Measurements from ENCODE around the gene AMPH. TPM values are rescaled to one million over a fixed set of nuclear protein-coding genes. Genes with fewer than 3 reads are reported as not detected.
"Not testable (repeated sequence)": the region's sequence is repeated elsewhere in the genome, so short reads cannot be mapped to it uniquely, and the experiment has no call there.

AMPH gene
- polyA plus RNA-seq, 4 donors, result 14.5 to 16.7 (median 15.9) TPM

DNA sequence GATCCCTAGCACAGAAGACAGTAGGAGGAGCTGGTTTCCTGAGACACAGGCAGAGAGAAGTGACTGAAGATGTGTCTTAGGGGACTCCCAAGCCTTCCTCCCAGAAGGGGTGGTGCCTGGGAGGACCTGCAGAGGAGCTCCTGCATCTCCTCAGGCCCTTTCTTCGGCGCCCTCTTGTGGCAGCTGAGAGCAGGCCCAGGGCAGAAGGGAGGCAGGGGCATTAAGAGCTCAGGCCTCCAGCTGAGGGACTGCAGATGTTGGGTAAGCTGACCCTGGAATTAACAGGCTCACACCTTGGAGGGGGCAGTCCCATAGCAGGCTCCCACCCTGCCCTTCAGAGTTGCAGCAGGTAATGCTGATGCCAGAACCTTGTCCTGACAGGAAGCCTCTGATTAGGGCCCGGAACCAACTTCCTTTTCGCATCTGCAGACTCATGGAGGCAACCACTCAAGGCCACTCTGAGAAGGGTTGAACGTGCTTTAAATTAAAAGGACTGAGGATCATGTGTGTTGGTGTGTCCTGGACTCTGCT lies 272.0 kb downstream of the AMPH start:
- not testable (repeated sequence) for DNase-seq (ENCODE audit: low read depth in 4 of 4, low spot score in 3 of 4)

DNA sequence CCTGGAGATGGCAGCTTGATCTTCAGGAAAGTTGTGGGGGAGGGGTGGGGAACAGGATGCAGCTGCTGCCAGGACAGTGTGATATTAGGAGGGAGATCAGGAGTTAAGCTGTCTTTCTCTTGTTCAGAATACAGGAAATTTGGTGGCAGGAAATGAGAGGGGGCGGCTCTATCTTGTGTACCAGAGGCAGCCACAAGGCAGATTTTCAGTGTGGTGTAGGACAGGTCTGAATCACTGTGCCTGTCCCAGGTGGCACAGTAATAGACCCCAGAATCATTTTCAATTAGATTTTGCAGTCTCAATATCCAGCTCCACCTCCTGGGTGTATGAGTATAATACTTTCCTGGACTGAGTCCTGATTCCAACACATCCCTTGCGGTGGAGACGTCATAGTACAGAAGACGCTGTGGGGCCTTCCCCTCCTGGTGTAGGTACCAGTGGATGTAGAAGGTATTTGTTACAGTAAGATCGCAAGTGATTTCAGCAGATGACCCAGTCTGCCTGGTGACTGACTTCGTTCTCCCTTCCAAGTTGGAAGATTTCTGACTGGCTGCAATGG lies 272.8 kb downstream of the AMPH start:
- DNase-seq (ENCODE audit: low read depth in 4 of 4, low spot score in 3 of 4), result not testable (repeated sequence)

GRCh38 chr7:38354271-38354851 lies 276.8 kb downstream of the AMPH start:
- not testable (repeated sequence) for DNase-seq (ENCODE audit: low read depth in 4 of 4, low spot score in 3 of 4)

GRCh38 chr7:38353431-38353881 lies 277.7 kb downstream of the AMPH start:
- not testable (repeated sequence) for DNase-seq (ENCODE audit: low read depth in 4 of 4, low spot score in 3 of 4)

DNA sequence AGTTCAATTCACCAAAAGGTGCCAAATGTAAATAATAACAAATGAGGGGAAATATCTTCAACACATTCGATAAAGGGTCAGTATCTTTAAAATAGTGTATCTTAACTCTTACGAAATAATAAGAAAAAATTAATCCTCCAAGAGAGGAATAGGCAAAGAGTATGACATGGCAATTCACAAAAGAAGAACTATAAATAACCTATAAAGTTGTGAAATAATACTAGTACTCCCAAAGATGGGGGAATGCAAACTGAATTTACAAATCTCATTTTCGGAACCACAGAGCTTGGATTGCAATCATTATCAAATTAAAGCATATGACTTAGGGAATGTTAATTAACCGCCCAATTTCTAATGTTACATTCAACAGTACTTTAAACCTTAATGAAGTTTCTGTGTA lies 279.6 kb downstream of the AMPH start:
- DNase-seq (ENCODE audit: low read depth in 4 of 4, low spot score in 3 of 4), result no peak

DNA sequence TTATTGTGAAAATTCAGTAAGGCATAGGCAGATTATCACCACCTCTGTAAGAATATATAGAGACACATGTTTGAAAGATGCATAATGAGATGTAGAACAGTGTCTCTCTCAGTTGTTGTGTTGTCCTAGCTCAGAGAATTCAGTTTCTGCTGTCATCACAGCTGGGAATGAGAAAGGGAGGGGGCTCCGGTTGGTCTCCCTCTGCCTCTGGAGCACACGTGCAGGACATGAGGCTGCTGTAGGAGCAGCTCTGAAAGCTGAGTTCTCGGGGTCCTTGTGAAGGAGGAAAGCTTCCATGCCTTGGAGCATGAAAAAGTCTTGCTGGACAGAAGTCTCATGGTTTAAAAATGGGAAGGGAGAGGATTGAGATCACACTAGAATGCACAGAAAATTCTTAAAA lies 280.4 kb downstream of the AMPH start:
- not testable (repeated sequence) for DNase-seq (ENCODE audit: low read depth in 4 of 4, low spot score in 3 of 4)

DNA sequence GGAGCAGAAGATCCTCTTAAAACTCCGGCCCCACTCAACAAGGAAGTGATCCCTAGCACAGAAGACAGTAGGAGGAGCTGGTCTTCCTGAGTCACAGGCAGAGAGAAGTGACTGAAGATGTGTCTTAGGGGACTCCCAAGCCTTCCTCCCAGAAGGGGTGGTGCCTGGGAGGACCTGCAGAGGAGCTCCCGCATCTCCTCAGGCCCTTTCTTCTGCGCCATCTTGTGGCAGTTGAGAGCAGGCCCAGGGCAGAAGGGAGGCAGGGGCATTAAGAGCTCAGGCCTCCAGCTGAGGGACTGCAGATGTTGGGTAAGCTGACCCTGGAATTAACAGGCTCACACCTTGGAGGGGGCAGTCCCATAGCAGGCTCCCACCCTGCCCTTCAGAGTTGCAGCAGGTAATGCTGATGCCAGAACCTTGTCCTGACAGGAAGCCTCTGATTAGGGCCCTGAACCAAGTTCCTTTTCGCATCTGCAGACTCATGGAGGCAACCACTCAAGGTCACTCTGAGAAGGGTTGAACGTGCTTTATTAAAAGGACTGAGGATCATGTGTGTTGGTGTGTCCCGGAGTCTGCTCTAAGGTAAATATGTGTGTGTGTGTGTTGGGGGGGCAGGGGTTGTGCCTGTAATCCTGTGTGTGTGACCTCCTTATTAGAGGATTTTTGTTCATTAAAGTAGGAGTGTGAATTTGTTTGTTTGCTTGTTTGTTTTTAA lies 281.1 kb downstream of the AMPH start:
- DNase-seq (ENCODE audit: low read depth in 4 of 4, low spot score in 3 of 4), result not testable (repeated sequence)

GRCh38 chr7:38349126-38349795 lies 281.9 kb downstream of the AMPH start:
- not testable (repeated sequence) for DNase-seq (ENCODE audit: low read depth in 4 of 4, low spot score in 3 of 4)

DNA sequence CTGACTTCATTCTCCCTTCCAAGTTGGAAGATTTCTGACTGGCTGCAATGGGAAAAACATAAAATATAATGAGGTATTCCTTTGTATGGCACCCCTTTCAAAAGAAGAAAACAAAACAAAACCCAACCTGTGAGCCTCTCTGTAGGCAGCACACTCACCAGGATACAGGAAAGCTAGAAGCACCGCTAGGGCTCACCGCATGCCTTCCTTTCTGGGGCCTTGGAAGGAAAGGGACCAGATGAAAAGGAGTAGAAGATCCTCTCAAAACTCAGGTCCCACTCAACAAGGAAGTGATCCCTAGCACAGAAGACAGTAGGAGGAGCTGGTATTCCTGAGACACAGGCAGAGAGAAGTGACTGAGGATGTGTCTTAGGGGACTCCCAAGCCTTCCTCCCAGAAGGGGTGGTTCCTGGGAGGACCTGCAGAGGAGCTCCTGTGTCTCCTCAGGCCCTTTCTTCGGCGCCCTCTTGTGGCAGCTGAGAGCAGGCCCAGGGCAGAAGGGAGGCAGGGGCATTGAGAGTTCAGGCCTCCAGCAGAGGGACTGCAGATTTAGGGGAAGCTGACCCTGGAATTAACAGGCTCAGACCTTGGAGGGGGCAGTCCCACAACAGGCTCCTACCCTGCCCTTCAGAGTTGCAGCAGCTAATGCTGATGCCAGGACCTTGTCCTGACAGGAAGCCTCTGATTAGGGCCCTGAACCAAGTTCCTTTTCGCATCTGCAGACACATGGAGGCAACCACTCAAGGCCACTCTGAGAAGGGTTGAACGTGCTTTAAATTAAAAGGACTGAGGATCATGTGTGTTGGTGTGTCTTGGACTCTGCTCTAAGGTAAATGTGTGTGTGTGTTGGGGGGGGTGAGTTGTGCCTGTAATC lies 285.6 kb downstream of the AMPH start:
- DNase-seq (ENCODE audit: low read depth in 4 of 4, low spot score in 3 of 4), result not testable (repeated sequence)

GRCh38 chr7:38344741-38345140 lies 286.4 kb downstream of the AMPH start:
- not testable (repeated sequence) for DNase-seq (ENCODE audit: low read depth in 4 of 4, low spot score in 3 of 4)

GRCh38 chr7:38342135-38342534 lies 289.0 kb downstream of the AMPH start:
- not testable (repeated sequence) for DNase-seq (ENCODE audit: low read depth in 4 of 4, low spot score in 3 of 4)

DNA sequence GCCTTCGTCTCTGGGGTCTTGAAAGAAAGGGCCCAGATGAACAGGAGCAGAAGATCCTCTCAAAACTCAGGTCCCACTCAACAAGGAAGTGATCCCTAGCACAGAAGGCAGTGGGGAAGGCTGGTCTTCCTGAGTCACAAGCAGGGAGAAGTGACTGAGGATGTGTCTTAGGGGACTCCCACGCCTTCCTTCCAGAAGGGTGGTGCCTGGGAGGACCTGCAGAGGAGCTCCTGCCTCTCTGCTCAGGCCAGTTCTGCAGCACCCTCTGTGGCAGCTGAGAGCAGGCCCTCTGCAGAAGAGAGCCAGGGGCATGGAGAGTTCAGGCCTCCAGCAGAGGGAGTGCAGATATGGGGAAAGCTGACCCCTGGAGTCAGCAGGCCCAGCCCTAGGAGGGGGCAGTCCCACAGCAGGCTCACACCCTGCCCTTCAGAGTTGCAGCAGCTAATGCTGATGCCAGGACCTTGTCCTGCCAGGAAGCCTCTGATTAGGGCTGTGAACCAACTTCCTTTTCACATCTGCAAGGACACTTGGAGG lies 289.9 kb downstream of the AMPH start:
- not testable (repeated sequence) for DNase-seq (ENCODE audit: low read depth in 4 of 4, low spot score in 3 of 4)

- DNase-seq (ENCODE audit: low read depth in 4 of 4, low spot score in 3 of 4), result no peak
Observed at GRCh38 chr7:38339953-38340819, 291.0 kb downstream of the AMPH start.

DNA sequence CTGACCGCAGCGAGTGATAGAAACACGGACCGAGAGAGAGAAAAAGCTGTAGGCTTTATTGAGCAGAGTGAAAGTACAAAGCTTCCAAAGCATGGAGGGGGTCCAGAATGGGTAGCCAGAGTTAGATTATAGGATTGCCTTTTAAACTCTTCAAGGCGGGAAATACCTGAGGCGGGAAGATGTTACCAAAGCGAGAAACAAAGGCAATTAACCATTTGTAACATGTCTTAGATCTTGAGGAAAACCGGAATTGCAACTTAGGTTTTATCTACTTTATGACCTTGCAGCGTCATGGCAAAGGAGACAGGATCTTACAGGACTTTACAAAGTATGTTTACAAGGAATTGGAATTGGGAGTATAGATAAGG lies 295.0 kb downstream of the AMPH start:
- DNase-seq (ENCODE audit: low read depth in 4 of 4, low spot score in 3 of 4), result not testable (repeated sequence)

GRCh38 chr7:38335492-38336147 lies 295.6 kb downstream of the AMPH start:
- DNase-seq (ENCODE audit: low read depth in 4 of 4, low spot score in 3 of 4), result peak; percentile 56 to 75 (median 64)

- DNase-seq (ENCODE audit: low read depth in 4 of 4, low spot score in 3 of 4), result no peak
Observed at GRCh38 chr7:38335128-38335491, 296.1 kb downstream of the AMPH start.

DNA sequence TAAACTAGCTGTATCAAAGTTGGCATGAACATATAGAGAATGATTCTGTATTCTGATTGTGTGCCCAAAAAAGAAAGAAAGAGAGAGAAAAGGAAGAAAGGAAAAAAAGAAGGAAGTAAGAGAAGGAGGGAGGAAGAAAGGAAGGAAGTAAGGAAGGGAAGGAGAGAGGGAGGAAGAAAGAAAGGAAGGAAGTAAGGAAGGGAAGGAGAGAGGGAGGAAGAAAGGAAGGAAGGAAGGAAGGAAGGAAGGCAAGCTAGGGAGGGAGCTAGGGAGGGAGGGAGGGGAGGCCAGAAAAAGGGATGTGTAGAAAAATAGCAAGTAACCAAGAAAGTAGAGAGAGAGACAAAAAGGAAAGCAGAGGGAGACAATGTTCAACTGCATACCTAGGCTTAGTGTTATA lies 297.0 kb downstream of the AMPH start:
- DNase-seq (ENCODE audit: low read depth in 4 of 4, low spot score in 3 of 4), result no peak

All from right renal pelvis (tissue), 4 donors.